K562 (cell line): ENCODE measurements around the gene PHYH. TPM values are rescaled to one million over a fixed set of nuclear protein-coding genes. Genes with fewer than 3 reads are reported as not detected.

ENCODE experiments used
- ATAC-seq: fragments of 200-7000 bp; cut with Tn5 transposase; 3 replicates; pipeline ENCODE4 v1.9.1; 2020; ENCODE audit warnings: moderate library complexity
- BruUV-seq: library from RNA; stranded (reverse); fragments of 400-500 nt; replicated peaks from 2 replicates; lab custom pipeline; 2021; lab: Mats Ljungman, UMichigan
- CTCF ChIA-PET: fragments of 300-600 bp; formaldehyde crosslinking; extraction: SDS; loops from one replicate; lab custom pipeline; 2021; ENCODE audit warnings: low intra/inter-chr PET ratio; lab: Yijun Ruan, JAX
- POLR2A ChIA-PET: fragments of 300-600, 350-650 bp; sonication (Branson Sonifier 250); formaldehyde crosslinking; extraction: SDS; loops from one replicate; lab custom pipeline; 2021; ENCODE audit warnings: antibody characterized with exemption, inconsistent platforms; lab: Yijun Ruan, JAX
- DNase-seq, 4 experiments: peaks; one replicate each; pipeline versions ENCODE4 v3.0.0 to v3.0.0-alpha.2; 2011 to 2018; ENCODE audit warnings: low spot score in 3 of 4, mixed read lengths in 3 of 4; ENCODE audit errors: extremely low read depth in 1 of 4
- FAIRE-seq: peaks from 2 replicates; lab custom pipeline; 2011; peaks lifted over from hg19 to GRCh38; lab: Jason Lieb, UNC
- H2AFZ ChIP-seq: 2 replicates; pipeline ENCODE4 v1.6.0; 2011; ENCODE audit warnings: low read depth, low read length, control low read depth, inconsistent platforms
- H3K27ac ChIP-seq: fragments of 200-600 bp; 3 replicates; pipeline ENCODE4 v1.8.0; 2011; ENCODE audit warnings: low read depth, mild to moderate bottlenecking, control low read depth, inconsistent platforms, low read length, moderate library complexity, mixed read lengths; ENCODE audit errors: extremely low read depth
- H3K27me3 ChIP-seq, 2 experiments: fragments of 300-600 bp in 1 of 2; 2 replicates in 1 of 2; 3 replicates in 1 of 2; pipeline versions ENCODE4 v1.6.0 to v1.8.0; 2011; ENCODE audit warnings: inconsistent platforms in 2 of 2, low read length in 2 of 2, mild to moderate bottlenecking in 1 of 2, mixed read lengths in 1 of 2, moderate library complexity in 1 of 2; ENCODE audit not compliant: control insufficient read depth in 2 of 2, insufficient read depth in 2 of 2
- H3K36me3 ChIP-seq: fragments of 300-600 bp; 3 replicates; pipeline ENCODE4 v1.8.0; 2011; ENCODE audit warnings: mild to moderate bottlenecking, low read length, inconsistent platforms; ENCODE audit not compliant: control insufficient read depth, insufficient read depth
- H3K4me1 ChIP-seq, 2 experiments: fragments of 200-600 bp in 1 of 2; replicated peaks in 1 of 2; 2 replicates in 1 of 2; 3 replicates in 1 of 2; pipeline versions ENCODE4 v1.5.1 to v1.8.0; 2011; ENCODE audit warnings: inconsistent platforms in 2 of 2, low read length in 2 of 2, mild to moderate bottlenecking in 1 of 2, mixed read lengths in 1 of 2, moderate library complexity in 1 of 2; ENCODE audit not compliant: control insufficient read depth in 2 of 2, insufficient read depth in 2 of 2
- H3K4me2 ChIP-seq: 2 replicates; pipeline ENCODE4 v1.6.1; 2011; ENCODE audit warnings: low read length, control low read depth, inconsistent platforms, mixed read lengths; ENCODE audit not compliant: insufficient read depth
- H3K4me3 ChIP-seq: fragments of 200-600 bp; sonication (generic), shearing (Covaris generic); 2 replicates; pipeline ENCODE4 v1.5.1; 2016; ENCODE audit warnings: control low read depth, inconsistent platforms
- H3K79me2 ChIP-seq: fragments of 200-600 bp; 3 replicates; pipeline ENCODE4 v1.8.0; 2011; ENCODE audit warnings: low read length, inconsistent platforms; ENCODE audit not compliant: control insufficient read depth, insufficient read depth
- H3K9ac ChIP-seq, 2 experiments: 2 replicates each; pipeline versions ENCODE4 v1.6.0 to v1.6.1; 2011; ENCODE audit warnings: low read depth in 2 of 2, low read length in 2 of 2, control low read depth in 1 of 2, inconsistent platforms in 1 of 2, mild to moderate bottlenecking in 1 of 2, mixed read lengths in 1 of 2; ENCODE audit not compliant: insufficient read depth in 1 of 2
- H3K9me1 ChIP-seq: one replicate; pipeline ENCODE4 v1.6.0; 2011; ENCODE audit warnings: inconsistent platforms, mild to moderate bottlenecking, low read length, moderate library complexity; ENCODE audit not compliant: control insufficient read depth, insufficient read depth
- H3K9me3 ChIP-seq: replicated peaks from 2 replicates; pipeline ENCODE4 v1.5.1; 2011; ENCODE audit warnings: low read depth, low read length, inconsistent platforms; ENCODE audit not compliant: control insufficient read depth, insufficient read depth
- H4K20me1 ChIP-seq: replicated peaks from 2 replicates; pipeline ENCODE4 v1.6.1; 2011; ENCODE audit warnings: low read length, inconsistent platforms, mixed read lengths; ENCODE audit not compliant: control insufficient read depth, insufficient read depth
- C11orf30 ChIP-seq: fragments of 450-650 bp; IDR thresholded peaks from 2 replicates; pipeline ENCODE4 v1.6.1; 2016; ENCODE audit warnings: low read depth, mild to moderate bottlenecking
- FOXA3 ChIP-seq, 2 experiments: fragments of 450-650 bp in 1 of 2; sonication (generic) in 1 of 2; formaldehyde crosslinking; IDR thresholded peaks in 1 of 2; conservative IDR thresholded peaks in 1 of 2; 2 replicates each; pipeline versions ENCODE4 v1.4.0 to v1.8.0; 2020 to 2022; ENCODE audit warnings: mild to moderate bottlenecking in 2 of 2, missing genetic modification reagents in 1 of 2
- MAFG ChIP-seq: fragments of 450-650 bp; conservative IDR thresholded peaks from 2 replicates; pipeline ENCODE4 v1.6.1; 2016; ENCODE audit warnings: missing genetic modification characterization, missing compliant biosample characterization
- MIER1 ChIP-seq: fragments of 450-650 bp; IDR thresholded peaks from 2 replicates; pipeline ENCODE4 v1.6.1; 2016; ENCODE audit warnings: antibody characterized with exemption, mild to moderate bottlenecking, low read depth
- PYGO2 ChIP-seq: fragments of 450-650 bp; IDR thresholded peaks from 2 replicates; pipeline ENCODE4 v1.6.1; 2016; ENCODE audit warnings: mild to moderate bottlenecking, missing genetic modification characterization, moderate library complexity, missing compliant biosample characterization
- ZBTB8A ChIP-seq: fragments of 450-650 bp; IDR thresholded peaks from 2 replicates; pipeline ENCODE4 v1.6.1; 2018; ENCODE audit warnings: mild to moderate bottlenecking, moderate library complexity; ENCODE audit not compliant: partially characterized antibody
- ZNF316 ChIP-seq: fragments of 450-650 bp; IDR thresholded peaks from 2 replicates; pipeline ENCODE4 v1.6.1; 2016
- WGBS: fragments of 100-300 bp; shearing (Covaris generic); methylation state at CpG from one replicate; pipeline ENCODE4 v1.1.6; 2016; ENCODE audit warnings: low coverage, mixed read lengths; ENCODE audit not compliant: insufficient coverage; ENCODE audit errors: missing lambda C conversion rate; 5-methylcytosine and 5-hydroxymethylcytosine counted together
- in situ Hi-C: fragments of 300-500 bp; cut with MboI; formaldehyde crosslinking; loops from 4 replicates; pipeline ENCODE4 v1.15.0; 2018; ENCODE audit warnings: inconsistent platforms, mixed read lengths
- intact Hi-C: fragments of 100-400 bp; cut with micrococcal nuclease; formaldehyde crosslinking; loops from 2 replicates; pipeline ENCODE4 v1.14.2; 2022
- polyA plus RNA-seq, 8 experiments: library from polyadenylated mRNA; depleted of rRNA in 4 of 8; stranded (reverse) in 5 of 8; unstranded in 3 of 8; fragments of >200 nt; fragmentation: Nextera tagmentation in 2 of 8; fragmentation: Illumina TruSeq in 1 of 8; extraction: Ambion mirVana in 2 of 8; extraction: Trizol in 1 of 8; gene quantifications; 2 replicates each; pipeline versions ENCODE4 v1.2.1 to v1.2.3, GENCODE V29; 2011 to 2014; ENCODE audit warnings: inconsistent platforms in 1 of 8, missing spikeins in 1 of 8
- total RNA-seq, 7 experiments: library from RNA; depleted of rRNA in 6 of 7; stranded (reverse); fragments of >200 nt in 6 of 7; fragmentation: Illumina TruSeq in 2 of 7; extraction: Trizol in 2 of 7; gene quantifications; 2 replicates each; pipeline versions ENCODE4 v1.2.1 to v1.2.3, GENCODE V29; 2011 to 2021; ENCODE audit warnings: low replicate concordance in 1 of 7

Gene PHYH
- total and polyA plus RNA-seq, 9 of the 15 experiments (the other 6 are each of a cell fraction or from before 2014, with no cell fraction given) = 3.8 to 6.9 (median 5.7) TPM

DNA sequence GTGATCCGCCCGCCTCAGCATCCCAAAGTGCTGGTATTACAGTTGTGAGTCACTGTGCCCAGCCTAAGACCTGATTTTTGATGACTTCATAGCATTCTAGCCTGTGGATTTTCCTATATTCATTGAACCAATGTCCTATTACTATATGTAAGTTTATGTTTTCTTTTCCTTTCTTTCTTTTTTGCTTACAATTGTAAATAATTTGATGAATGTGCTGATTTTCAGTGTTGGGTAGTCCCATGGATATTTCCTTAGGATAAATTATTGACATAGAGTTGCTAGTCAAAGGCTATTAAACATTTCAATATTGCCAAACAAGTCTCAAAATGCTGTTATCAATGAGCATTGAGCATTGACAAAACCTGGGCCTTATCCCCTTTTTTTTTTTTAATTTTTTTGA, 9.9 kb upstream of the PHYH start:
- Histone ChIP-seq H3K36me3 (no peaks in the 10 kb centered on the region), H3K9me1 (no peaks in the 10 kb centered on the region), H3K27ac (no peak overlapping the region), H3K9me3 (no peaks in the 10 kb centered on the region), H2AFZ (no peak overlapping the region), H3K9ac (no peak overlapping the region), H3K79me2 (no peaks in the 10 kb centered on the region), H3K27me3 (no peaks in the 10 kb centered on the region), H3K4me2 (no peak overlapping the region), H4K20me1 (no peaks in the 10 kb centered on the region), H3K4me1 (no peaks in the 10 kb centered on the region; a peak in 1 of 5 replicates), H3K4me3 (no peak overlapping the region)
- no peak for ATAC-seq
- POLR2A ChIA-PET = interaction anchor here (1.0 to 1.6 kb wide), 2 partner anchors 8 to 10 kb away, joined by 3 to 5 read pairs; partner anchors contain the start of gene PHYH
- BruUV-seq = no TSS peak
- TF ChIP-seq ZNF316 (peak; percentile 72), C11orf30 (peak; percentile 46; the same call in 1 of the 2 replicates), MAFG (tag) (peak; percentile 41), PYGO2 (tag) (no peak), MIER1 (no peak)
- CTCF ChIA-PET = no interaction called here
- in situ Hi-C loops (no loop called here), intact Hi-C loops (loop anchor here (10.0 kb wide), 1 partner anchor 205 kb away; the partner anchor contains the start of gene OPTN)
- WGBS = 52% methylated on average over 2 of the region's 2 CpGs
- DNase-seq = no peak
- FAIRE-seq = no peak

DNA sequence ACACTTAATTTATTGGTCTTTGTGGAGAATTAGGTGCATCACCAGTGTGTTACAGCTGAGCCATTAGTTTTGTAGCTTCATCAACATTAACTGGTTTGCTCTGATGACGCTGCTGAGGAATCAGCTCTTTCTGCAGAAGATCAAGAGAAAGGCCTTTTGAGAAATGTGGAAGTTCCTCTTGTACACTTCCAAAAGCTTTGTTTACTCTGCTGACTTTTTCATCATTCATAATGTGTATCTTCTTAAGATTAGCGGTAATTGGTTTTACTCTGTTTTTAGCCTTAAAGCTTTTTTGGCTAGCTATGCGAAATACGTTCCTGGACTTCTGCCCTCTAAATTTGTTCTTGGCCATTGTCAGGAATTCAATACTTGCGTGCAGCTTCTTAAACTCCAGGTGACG, 8.2 kb upstream of the PHYH start:
- Histone ChIP-seq H3K79me2 (no peaks in the 10 kb centered on the region), H3K36me3 (no peaks in the 10 kb centered on the region), H3K27ac (no peak overlapping the region), H2AFZ (no peak overlapping the region), H3K9ac (no peak overlapping the region), H3K4me1 (no peaks in the 10 kb centered on the region), H3K9me1 (no peaks in the 10 kb centered on the region), H3K9me3 (no peaks in the 10 kb centered on the region), H3K27me3 (no peaks in the 10 kb centered on the region), H3K4me2 (no peak overlapping the region), H4K20me1 (no peaks in the 10 kb centered on the region), H3K4me3 (no peak overlapping the region)
- ATAC-seq = no peak
- no peak for DNase-seq
- peak; percentile 44 for FAIRE-seq
- WGBS = 59% methylated on average over 6 of the region's 6 CpGs
- CTCF ChIA-PET = no interaction called here
- POLR2A ChIA-PET = interaction anchor here (0.5 kb wide), 1 partner anchor 887 kb away, joined by 5 read pairs; no protein-coding TSS in a partner anchor
- TF ChIP-seq ZBTB8A = no peak
- peak in 1 of 2 experiments; percentile 64; a peak in 2 of 4 replicates for TF ChIP-seq FOXA3 (CRISPR knock-in tag; conservative IDR thresholded peaks at IDR 0.05 in 1 of 2, IDR thresholded peaks at IDR 0.05 in 1 of 2)
- intact Hi-C loops (loop anchor here (10.0 kb wide), 1 partner anchor 203 kb away; the partner anchor contains the start of gene OPTN), in situ Hi-C loops (no loop called here)
- no TSS peak for BruUV-seq
